ENCODE measurements around the gene POLR1F.

POLR1F gene

DNA sequence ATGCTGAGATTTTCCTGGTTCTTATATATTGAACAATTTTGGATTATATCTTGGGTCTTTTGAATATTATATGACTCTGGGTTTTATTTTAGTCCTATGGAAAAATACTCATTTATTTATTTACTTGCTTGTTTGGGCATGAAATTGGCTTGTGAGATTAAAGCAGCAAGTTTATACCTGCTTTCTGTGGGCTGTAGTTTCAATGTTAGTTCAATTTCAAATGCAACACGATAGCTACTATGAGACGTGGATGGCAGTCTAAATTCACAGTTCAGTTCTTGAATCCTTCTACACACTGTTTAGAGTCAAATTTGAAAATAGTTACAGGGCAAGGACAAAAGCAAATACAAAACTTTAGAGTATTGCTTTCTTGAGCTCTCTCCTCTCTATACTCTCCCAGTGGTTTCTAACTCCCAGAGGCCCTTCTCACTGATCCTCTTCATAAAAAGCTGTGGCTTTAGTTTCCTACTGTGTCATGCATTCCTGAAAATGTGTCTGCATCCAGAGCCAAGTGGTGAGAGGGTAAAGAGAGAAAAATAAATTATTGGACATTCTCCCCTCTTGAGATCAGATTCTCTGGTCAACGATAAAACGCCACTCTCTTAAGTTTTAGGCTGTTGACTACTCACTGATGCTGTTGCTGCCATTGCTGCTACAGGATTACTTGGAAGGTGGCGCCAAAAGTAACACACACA is 34.4 kb downstream of the POLR1F start:
- no peak for DNase-seq

DNA sequence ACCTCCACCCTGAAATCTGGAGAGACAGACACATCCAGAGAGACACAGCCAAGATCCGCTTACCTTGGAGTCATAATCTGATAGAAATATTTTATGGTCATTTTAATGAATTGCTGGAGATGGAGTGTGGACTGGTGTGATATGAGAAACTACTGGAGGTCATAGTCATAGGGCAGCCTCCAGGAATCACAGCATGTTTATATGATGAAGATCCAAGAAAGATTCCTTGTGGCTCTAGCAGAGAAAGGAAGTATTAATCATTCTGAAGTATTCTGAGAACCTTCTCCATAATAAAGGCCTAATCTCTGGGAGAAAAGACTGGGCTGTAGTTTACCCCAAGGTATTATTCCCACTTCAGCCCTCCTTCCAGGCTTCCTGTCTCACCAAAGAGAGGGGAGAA is 38.0 kb downstream of the POLR1F start:
- DNase-seq, result no peak

DNA sequence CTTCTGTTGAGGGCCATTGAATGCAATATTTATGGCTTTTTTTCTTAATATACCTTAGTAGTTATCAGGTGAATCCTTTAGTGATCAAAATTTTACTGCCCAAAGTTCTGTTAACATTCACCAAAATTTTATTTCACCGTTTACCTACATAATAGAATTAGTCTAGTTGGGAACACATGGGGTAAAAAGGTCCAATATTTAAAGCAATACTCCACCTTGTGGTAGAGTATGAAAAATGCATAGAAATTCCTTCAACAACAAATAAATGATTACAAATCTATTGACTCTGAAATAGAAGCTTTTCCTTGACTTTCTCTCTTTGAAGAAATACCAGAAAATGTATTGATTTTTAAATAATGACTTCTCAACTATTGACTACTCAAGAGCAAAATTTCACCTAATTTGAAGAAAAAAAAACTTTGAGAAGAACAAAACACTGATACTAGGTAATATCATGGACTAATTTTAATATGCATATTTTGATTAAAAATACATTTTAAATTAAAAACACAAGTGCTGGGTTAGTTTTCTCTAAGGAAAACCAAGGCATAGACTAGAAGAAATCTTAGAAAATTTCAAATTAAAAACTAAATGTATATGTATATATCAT is 43.3 kb downstream of the POLR1F start:
- peak; percentile 15 to 19 for DNase-seq

DNA sequence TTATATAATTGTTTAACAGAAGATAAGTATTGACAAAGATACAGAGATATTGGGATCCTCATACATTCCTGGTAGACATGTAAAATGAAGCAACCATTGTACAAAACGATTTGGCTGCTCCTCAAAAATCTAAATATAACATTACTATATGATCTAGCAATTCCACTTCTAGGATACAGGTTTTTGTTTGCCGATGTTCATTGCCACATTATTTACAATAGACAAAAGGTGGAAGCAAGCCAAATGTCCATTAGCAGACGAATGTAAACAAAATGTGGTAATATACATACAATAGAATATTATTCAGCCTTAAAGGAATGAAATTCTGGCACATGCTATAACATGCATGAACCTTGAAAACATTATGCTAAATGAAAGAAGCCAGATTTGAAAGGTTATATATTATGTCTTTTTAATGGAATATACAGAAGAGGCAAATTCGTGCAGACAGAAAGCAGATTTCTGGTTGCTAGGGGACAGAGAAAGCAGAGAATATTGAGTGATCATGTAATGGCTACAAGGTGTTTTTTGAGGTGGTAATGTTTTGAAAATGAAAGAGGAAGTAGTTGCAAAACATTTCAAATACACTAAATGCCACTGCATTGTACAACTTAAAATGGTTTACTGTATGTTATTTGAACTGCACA is 44.9 kb downstream of the POLR1F start:
- DNase-seq, result no peak

DNA sequence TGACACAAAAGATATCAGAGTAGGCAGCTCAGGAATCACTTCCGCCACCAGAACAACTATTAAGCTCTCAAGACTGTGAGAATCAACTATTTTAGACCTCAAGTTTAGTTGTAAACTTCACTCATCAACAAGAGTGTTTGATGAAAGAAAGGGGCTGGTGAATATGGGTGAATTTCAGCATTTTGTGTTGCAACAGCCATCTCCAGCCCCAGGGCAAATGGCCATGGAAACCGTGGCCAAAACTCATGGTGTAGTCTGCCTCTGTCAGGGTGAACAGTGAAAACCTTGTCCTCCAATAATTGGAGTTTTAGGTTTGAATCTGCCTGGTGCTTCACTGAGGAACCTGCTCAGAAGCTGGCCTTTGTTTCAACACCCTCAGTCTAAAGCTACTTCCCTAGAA is 60.0 kb downstream of the POLR1F start:
- no peak for DNase-seq

All from Kasumi-1 (cell line).